HG03575 (cell line): ENCODE data around the gene GPR155.

Source experiments
- ATAC-seq: cut with Tn5 transposase; IDR thresholded peaks from one replicate; pipeline ENCODE4 v1.9.1; 2021; ENCODE audit not compliant: unreplicated experiment, insufficient number of reproducible peaks, low FRiP score; ENCODE audit errors: extremely low read depth

GPR155 gene, protein sequence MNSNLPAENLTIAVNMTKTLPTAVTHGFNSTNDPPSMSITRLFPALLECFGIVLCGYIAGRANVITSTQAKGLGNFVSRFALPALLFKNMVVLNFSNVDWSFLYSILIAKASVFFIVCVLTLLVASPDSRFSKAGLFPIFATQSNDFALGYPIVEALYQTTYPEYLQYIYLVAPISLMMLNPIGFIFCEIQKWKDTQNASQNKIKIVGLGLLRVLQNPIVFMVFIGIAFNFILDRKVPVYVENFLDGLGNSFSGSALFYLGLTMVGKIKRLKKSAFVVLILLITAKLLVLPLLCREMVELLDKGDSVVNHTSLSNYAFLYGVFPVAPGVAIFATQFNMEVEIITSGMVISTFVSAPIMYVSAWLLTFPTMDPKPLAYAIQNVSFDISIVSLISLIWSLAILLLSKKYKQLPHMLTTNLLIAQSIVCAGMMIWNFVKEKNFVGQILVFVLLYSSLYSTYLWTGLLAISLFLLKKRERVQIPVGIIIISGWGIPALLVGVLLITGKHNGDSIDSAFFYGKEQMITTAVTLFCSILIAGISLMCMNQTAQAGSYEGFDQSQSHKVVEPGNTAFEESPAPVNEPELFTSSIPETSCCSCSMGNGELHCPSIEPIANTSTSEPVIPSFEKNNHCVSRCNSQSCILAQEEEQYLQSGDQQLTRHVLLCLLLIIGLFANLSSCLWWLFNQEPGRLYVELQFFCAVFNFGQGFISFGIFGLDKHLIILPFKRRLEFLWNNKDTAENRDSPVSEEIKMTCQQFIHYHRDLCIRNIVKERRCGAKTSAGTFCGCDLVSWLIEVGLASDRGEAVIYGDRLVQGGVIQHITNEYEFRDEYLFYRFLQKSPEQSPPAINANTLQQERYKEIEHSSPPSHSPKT

DNA sequence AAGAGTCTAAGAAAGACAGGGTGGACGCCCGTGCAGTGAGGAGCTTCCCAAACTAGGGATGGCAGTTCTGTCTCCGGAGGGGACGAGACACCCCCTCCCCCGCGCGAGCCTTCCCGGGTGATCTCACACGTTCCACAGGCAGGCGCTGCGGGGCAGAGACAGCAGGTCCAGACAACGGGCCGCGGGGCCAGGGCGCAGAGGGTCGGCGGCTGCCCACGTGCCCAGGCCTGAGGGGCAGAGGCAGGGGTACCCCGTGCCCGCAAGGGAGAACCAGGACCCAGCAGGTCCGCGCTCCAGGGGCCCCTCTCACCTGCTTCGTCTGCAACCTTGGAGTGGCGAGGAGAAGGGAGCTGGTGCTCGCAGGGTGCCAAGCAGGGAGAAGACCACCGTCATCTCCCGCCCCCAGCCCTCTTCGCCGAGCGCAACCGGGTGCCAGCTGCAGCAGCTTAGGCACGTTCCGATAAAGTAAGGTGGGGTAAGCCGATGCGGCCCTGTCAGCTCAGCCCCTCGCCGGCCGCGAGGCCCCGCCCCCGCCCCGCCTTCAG is at the start of gene GPR155:
GPR155 (minus strand) TSS at position 467 of the 545 bp plus-strand sequence. CDS start 5,073 bp downstream, outside the sequence.
- no peak for ATAC-seq

DNA sequence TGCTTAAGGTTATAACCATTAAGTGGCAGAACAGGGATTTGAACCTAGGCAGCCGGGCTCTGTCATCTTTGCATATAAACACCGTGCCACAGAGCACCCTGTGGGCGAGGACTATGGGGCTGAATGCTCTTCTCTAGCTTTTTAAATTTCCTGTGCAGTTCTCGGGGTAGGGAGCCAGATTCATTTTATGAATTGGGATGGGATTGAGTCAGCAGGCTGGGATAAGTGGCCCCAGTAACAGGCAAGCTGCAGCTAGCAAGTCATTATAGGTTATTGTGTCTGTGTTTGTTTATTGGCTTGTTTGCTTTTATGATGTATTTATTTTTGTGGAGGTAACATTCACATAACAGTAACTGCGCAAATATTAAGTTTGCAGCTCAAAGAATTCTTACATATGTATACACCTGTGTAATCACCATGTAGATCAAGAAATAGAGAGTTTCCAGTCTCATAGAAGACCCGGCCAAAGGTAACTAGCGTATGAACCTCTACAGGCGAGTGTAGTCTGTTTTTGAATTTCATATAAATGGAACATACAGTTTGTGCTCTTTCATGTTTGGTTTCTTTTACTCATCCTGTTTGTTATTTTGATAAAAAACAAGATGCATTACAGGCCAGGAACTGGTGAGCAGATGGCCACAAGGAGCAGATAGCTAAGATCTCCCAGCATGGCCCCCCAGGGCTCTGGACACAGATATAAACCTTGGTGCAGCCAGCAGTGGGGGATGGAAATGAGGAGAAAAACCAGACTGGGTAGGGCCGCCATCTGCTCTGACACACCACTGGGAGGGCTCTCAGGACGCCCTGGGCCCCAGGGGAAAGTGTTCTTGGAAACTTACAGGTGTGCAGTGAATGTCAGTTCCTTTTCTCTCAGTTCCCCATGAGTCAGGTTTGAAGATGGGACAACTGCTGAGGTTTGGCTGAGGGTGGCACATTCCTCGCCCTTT is 49.2 kb upstream of the GPR155 start:
- no peak for ATAC-seq

DNA sequence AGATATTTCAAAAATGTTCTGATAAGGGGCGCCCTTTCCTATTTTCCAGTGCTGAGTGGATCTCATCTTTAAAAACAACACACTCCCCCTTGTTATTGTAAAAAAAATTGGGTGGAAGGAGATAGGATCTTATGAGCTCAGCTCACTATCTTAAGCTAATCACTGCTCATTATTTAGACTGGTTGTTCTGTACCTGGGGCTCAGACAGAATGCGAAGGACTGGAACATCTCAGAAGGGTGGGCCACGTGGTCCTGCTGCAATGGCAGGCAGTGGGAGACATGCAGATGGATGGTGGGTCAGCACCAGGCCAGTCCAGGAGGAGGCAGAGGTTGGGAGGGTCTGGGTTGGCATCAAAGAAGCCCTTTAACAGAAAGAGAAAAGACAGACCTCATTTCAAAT is 48.3 kb upstream of the GPR155 start:
- no peak for ATAC-seq

DNA sequence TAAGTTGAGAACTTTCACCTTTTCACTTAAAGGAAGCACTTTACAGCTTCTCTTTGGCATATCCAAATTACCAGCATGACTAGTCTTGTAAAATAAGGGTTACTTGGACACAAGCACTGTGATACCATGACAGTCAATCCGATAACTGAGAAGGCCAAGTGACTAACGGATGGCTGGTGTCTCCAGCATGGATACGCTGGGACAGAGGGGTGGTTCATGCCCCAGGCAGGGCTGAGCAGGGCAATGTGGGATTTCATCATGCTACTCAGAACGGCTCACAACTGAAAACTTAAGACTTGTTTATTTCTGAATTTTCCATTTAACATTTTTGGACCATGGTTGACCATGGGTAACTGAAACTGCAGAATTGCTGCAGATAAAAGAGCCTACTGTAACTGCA is 43.1 kb upstream of the GPR155 start:
- no peak for ATAC-seq

DNA sequence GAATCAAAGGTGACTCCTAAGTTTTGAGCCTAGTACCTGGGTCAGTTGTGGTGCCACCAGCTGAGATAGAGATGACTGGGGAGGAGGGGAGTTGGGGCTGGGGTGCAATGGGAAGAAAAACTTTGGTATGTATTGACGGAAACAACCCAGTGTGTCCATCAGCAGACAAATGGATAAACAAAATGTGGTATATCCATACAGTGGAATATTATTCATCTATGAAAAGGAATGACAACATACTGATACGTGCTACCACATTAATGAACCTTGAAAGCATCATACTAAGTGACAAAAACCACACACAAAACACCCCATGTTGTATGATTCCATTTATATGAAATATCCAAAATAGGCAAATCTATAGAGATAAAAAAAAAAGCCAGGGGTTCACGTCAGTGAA is 41.1 kb upstream of the GPR155 start:
- ATAC-seq, result no peak

DNA sequence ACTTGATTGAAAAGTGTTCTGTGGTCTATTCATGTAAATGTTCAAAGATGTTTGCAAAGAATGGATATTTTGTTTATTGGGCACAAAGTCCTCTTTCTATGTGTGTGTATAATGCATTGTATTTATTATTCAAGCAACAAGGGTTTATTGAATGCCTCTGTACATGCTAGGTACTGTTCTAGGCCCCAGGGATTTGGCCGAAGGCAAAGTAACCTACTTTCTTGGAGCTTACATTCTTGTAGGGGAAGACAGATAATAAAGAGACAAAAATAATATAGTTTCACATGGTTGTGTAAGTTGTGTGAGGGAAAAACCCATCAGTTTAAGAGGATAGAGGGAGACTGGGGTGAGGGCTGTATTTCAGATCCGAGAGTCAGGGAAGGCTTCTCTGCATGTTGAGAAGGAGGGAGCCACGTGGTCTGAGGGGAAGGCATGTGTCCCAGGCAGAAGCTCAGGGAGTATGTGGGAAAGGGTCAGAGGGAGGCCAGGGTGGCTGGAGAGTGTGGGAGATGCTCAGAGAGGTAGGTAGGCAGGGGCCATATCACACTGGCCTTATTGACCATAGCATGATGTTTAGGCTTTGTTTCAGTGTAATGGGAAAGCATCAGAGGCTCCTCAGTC is 40.4 kb upstream of the GPR155 start:
- no peak for ATAC-seq

DNA sequence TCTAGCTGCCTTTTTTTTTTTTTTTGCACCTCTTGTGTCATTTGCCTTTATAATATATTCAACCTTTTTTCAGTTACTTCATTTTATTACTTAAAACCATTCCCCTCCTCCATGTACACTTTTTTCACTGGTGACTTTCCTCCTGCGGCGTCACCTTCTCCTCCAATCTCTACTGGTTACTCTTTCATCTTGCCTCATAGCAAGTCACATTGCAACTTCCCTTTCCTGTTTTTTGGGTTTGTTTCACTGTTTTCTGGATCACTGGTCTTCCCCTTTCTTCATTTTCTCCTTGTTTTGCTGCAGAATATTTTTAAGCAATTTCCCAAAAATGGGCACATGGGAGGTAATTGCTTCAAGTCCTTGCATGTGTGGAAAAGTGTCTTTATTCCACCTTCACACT is 37.7 kb upstream of the GPR155 start:
- no peak for ATAC-seq

DNA sequence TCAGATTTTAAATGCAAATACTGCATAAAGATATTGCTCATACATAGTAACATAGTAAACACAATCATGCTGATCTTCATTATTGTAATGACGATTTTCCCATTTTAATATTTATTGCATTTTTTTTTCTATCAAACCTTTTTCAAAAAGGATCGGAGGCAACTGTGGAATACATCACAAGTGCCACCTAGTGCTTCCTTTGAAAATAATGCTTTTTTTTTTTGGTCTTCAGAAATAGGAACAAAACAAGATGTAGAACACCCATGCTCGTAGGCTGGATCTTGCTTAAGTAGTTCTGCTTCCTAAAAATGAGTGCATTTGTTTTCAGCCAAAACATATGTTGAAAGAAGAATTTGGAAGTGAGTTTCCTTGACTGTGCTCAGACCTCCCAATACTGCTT is 35.7 kb upstream of the GPR155 start:
- ATAC-seq, result no peak

DNA sequence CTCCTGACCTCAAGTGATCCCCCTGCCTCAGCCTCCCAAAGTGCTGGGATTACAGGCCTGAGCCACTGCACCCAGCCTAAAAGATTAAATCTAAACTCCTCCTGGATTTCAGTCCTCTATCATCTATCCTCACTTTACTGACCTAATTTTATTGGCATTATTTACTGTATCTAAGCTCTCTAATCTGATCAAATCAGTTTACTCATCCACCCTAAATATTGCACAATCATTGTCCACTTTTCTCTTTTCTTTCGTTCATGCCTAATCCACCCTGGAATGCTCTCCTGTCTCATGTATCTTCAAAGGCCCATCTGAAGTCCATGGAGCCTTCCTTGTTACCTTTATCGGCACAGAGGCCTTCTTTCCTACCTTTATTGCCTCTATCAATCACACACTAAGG is 31.6 kb upstream of the GPR155 start:
- ATAC-seq, result no peak

DNA sequence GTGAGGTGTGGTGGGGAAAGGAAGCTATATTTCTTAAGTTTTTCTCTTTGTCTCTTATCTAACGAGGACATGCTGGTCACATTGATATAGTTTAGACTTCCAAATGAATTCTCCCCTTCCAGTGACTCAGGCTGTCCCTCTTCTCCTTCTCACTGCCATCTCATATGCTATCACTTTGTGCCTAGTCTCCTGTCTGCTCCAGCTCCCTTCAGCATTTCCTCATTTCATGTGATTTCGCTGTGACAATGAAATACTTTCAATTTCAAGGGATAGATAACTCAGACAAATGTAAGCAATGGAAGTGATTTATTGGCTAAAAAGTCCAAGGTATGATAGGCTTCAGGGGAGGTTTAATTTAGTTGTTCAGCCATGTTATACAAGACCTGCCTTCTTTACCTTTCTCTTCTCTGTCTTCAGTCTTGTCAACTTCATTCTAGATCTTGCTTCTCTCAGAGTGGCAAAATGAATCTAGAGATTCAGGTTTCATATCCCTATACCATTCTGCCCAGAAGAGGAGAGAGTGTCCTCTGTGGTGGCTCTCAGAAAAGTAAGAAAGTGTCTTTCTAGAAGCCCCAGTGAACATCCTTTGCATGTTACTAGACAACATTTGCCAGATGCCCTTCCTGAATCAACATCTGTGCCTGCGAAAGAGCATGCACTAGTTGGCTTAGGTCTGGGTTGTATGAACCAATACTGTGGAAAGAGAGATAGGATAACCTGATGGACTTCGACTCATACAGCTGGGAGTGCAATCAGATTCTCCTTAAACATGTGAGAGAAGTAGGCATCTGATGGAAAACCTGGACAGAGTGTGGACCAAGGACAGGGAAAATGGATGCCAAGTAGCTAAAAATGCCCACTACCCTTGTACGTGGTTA is 29.9 kb upstream of the GPR155 start:
- ATAC-seq, result no peak

DNA sequence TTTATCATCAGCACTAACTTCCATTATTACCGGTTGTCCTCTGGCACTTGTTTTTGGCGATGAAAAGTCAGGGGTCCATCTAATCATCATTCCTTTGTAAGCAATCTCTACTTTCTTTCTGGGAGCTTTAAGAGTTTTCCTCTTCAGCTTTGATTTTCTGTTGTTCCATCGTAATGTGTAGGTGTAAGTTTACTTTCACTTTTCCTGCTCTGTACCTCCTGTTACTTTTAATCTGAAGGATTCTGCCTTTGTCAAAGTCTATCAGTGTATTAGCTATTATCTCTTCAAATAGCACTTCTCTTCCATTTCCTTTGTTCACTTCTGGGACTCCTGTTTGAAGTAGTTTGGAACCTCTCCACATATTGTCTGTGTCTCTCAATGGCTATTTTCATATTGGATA is 25.5 kb upstream of the GPR155 start:
- no peak for ATAC-seq

DNA sequence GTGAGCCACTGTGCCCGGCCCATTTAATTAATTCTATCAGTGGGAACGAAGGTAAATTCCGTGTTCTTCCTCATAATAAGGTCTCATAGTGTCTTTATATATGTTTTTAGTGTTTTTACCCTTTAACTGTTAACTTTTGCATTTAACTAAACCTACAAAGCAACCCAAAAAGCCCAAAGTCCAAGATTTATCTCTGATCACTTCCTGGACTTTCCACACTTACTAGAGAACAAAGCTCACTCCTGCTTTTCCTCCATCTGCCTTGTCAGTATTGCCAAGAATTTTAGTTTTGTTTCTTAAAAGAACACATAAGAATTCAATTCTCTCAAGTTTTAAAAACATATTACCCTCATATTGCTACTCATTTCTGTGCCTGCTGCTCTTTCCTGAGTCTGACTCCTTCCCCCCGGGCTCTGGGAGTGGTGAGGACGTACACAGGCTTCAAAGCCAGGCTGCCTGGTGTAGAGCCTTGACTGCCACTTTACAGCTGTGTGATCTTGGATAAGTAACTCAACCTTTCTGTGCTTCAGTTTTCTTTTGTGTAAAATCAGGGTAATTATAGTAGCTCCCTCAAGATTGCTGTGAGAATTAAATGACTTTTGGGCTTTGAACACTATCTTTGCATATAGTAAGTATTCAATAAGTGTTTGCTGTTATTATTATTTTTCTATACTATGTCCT is 24.9 kb upstream of the GPR155 start:
- ATAC-seq, result no peak

DNA sequence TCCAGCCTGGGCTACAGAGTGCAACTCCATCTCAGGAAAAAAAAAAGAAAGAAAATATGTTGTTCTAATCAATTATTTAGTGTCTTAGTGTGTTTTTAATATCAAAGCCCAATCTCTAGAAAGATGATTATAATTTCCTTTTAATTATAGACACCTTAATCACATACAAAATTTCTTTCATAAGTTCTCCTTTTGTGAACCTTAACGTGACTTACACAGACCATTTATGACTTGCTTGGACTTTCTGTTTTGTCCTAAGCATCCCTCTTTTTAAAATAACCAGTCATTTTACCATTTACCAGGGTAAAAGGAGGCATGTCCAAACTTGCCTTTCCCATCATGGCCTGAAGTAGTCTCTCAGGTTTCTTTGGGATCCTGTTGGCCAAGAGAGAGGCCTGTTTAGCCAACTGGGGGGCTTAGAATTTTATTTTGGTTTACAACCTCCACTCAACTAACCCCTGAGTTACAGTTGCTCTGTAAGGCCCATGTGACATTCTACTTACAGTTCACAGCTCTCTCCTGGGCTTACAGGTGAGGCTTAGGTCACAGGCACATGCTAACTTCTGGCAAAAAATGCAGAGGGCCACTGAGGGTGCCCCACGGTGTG is 23.9 kb upstream of the GPR155 start:
- ATAC-seq, result no peak

DNA sequence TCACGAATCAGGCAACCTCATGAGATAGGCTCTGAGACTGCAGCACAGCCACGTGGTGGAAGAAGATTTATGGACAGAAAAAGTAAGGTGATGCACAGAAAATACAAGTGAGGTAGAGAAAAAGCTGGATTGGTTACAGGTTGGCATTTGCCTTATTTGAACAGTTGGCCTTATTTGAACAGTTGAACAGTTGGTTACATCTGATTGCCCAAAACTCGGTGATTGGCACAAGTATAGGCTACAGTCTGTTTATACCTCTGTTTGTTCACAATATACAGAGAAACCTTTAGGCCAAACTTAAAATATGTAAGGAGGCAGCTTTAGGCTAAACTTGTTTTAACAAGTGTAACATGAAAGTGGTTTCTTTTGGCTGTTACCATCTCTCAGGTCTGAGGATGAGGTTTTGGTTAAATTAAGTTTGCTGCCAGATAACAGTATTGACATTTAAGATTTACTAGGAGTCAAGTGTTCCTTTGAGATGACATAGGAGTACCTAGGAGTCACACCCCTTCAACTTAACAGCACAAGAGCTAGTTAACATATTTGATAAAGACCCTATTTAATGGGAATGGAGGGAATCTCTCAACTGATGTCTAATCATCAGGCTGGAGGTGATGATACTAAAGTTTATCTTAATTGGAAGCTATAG is 16.5 kb upstream of the GPR155 start:
- ATAC-seq, result no peak

DNA sequence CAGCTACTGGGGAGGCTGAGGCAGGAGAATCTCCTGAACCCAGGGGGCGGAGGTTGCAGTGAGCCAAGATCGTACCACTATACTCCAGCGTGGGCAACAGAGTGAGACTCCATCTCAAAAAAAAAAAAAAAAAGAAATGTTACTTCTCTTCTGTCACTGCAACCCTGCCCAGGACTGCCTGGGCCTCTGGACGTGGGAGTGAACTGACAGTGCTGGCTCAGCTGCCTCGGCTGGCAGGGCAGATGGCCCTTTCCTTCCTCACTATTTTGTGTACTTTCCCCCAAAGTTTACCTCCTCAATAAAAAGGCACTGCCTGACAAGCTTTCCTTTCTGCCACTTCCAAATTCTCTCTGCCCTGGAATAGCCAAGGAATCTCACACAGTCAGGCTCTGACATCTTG is 12.5 kb upstream of the GPR155 start:
- ATAC-seq, result no peak

DNA sequence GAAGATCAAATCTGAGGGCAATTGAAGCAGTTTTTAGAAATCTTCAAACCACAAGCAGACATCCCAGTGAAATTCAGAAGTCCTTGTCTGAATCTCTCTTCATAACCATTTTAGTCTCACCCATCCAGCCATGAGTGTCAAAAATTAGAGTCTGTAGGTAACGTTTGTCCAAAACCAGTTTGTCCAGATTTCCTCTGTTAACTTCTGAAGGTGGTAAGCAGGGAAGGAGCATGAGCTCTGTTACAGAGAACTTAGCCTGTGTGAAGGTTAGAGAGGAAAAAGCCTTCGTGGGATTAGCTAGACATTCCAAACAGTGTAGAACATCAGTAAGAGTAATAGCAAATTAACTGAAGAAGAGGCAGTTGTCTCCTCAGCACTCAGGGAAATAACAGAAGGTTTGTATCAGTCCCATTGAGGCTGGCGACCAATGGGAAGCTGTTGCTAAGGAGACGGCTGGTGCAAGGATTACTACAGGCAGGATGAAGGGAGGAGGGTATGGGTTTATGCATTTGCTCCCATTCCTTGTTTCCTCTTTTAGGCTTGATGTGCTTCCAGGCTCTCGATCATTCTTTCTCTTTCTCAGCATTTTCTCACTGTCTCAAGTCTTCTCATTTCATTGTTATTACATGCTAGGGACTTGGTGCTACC is 8.7 kb upstream of the GPR155 start:
- no peak for ATAC-seq
